ENCODE data around the gene VCPKMT.

VCPKMT gene

DNA sequence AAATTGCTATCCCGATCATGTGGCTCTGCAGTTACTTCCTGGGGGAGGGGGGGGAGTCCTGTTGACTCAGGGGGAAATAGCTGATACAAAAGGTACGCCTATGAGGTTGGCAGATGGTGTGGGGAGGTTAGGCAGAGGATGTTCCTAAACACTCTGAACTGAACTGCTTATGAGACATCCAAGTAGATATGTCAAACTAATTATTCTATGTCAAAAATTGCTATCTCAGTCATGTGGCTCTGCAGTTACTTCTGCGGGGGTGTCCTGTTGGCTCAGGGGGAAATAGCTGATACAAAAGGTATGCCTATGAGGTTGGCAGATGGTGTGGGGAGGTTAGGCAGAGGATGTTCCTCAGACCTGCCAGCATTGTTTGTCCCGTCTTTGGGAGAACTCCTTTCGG, 5.1 kb upstream of the VCPKMT start:
- TF ChIP-seq, protein P1, sequence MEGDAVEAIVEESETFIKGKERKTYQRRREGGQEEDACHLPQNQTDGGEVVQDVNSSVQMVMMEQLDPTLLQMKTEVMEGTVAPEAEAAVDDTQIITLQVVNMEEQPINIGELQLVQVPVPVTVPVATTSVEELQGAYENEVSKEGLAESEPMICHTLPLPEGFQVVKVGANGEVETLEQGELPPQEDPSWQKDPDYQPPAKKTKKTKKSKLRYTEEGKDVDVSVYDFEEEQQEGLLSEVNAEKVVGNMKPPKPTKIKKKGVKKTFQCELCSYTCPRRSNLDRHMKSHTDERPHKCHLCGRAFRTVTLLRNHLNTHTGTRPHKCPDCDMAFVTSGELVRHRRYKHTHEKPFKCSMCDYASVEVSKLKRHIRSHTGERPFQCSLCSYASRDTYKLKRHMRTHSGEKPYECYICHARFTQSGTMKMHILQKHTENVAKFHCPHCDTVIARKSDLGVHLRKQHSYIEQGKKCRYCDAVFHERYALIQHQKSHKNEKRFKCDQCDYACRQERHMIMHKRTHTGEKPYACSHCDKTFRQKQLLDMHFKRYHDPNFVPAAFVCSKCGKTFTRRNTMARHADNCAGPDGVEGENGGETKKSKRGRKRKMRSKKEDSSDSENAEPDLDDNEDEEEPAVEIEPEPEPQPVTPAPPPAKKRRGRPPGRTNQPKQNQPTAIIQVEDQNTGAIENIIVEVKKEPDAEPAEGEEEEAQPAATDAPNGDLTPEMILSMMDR (IDR thresholded peaks at IDR 0.05), result no peak

DNA sequence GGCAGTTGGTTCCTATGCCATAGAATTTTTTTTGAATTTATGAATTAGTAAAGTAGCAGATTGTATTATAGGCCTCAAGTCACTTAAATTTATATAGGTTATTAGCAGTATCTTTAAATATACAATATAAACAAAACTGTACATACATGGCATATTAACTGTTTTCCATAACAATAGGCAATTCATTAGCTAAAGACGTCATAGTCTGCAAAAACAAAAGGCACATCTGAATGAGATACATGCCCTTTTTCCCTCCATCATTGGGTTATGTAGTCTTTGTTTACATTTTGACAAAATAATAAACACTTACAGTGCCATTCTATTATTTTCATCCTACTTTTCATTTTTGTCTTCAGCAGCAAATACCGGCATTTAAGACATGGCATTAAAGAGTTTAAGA, 1.1 kb upstream of the VCPKMT start:
- TF ChIP-seq, protein P1 (IDR thresholded peaks at IDR 0.05), result no peak

DNA sequence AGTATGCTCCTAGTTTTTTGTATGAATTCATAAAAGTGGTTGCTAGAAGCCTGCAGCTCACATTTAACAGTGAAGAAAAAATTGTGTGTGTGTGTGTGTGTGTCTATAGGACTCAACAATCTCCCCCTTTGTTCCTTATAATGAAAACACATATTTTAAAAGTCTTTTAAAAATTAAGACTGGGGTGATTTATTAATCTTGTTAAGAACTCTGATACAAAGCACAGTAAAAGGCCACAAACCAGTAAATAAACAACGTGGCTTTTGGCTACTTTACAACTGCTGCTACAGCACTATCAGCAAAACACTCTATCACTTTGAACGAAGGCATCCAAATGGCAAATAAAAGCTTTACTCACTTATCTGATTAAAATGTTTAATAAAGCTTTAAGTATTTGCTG, 594 bp upstream of the VCPKMT start:
- TF ChIP-seq, protein P1 (IDR thresholded peaks at IDR 0.05), result no peak

DNA sequence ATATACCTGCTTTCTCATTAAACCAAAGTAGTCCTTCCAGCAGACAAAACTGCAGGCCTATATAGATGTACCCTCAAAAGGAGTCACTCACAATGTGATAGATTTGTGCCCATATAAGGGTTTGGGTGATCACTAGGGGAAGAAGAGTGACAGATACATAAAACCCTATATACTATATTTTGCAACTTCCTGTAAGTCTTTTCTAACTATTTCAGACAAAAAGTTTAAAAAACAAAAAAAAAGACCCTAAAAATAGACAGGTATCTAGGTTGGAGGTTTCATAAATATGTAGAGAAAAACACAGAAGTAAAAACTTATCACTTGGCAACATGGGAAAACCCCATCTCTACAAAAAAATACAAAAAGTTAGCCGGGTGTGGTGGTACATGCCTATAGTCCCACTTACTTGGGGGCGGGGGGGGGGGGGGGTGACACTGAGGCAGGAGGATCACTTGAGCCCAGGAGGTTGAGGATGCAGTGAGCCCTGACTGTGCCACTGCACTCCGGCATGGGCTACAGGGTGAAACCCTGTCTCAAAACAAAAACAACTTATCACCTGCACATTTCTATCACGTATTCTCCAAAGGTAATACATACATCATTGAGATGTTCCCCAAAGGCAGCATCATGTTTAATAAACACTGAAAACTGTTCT, 2.9 kb downstream of the VCPKMT start:
- TF ChIP-seq, protein P1 (IDR thresholded peaks at IDR 0.05), result no peak

DNA sequence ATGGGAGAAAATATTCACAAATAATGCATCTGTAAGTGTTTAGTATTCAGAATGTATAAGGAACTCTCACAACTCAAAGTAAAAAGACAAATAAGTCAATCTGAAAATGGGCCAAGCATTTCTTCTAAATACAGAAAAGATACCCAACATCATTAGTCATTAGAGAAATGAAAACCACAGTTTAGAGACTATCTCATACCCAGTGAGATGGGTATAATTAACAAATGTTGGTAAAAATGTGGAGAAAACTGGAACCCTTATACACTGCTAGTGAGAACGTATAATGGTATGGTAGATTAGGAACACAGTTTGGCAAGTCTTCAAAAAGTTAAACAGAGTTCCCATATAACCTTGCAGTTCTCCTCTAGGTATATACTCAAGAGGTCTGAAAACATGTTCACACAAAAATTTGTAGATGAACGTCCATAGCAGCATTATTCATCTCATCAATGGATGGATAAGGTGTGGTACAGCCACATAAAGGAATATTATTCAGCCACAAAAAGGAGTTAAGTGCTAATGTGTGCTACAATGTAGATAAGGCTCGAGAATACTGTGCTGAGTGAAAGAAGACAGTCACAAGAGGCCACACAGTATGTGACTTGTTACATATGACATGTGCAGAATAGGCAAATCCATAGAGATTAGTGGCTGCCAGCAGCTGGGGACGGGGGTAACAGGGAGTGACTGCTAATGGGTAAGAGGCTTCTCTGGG, 5.9 kb downstream of the VCPKMT start:
- TF ChIP-seq, protein P1 (IDR thresholded peaks at IDR 0.05), result no peak

DNA sequence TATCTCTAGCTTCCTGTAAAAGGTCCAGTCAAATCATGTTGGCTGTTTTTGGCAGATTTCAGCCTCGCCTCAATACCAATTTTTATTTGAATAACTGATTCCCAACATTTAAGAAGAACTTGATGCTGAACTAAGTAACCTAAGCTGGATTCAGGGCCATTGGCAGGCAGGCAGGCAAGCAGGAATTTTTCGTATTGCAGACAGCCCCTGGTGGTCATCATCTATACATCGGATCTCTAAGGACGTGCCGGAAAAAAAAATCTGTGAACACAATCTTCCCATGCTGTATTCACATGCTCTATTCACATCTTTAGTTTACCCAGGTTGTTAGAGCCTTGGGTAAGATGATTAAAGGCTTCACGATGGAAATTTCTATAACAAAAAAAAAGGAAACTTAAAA, 7.0 kb downstream of the VCPKMT start:
- TF ChIP-seq, protein P1 (IDR thresholded peaks at IDR 0.05), result no peak; the same call in 1 of the 2 replicates

DNA sequence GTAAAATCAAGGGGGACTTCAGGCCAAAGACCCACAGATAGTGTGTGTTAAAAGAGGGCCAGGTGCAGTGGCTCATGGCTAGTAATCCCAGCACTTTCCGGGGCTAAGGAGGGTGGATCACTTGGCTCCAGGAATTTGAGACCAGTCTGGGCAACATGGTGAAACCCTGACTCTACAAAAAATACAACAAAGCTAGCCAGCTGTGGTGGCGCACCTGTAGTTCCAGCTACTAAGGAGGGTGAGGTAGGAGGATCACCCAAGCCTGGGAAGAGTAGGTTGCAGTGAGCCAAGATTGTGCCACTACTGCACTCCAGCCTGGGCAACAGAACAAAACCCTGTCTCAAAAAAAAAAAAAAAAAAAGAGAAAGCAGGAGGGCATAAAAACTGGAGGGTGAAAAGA, 8.5 kb downstream of the VCPKMT start:
- TF ChIP-seq, protein P1 (IDR thresholded peaks at IDR 0.05), result no peak

Measured in LNCAP (cell line).